Muscle layer of colon (tissue), 2 donors: ENCODE results near the gene STX10.

Experiments used
- H3K27ac ChIP-seq: one replicate; pipeline ENCODE4 v1.7.0; 2013; ENCODE audit warnings: low read depth, mild to moderate bottlenecking, low read length, moderate library complexity
- H3K27me3 ChIP-seq, 2 donors: one replicate each; pipeline ENCODE4 v1.7.0; 2013; ENCODE audit warnings: low read length in 2 of 2, mild to moderate bottlenecking in 2 of 2; ENCODE audit not compliant: insufficient read depth in 2 of 2, control insufficient read depth in 1 of 2
- H3K36me3 ChIP-seq: one replicate; pipeline ENCODE4 v1.7.0; 2013; ENCODE audit warnings: mild to moderate bottlenecking, low read length; ENCODE audit not compliant: insufficient read depth
- H3K4me1 ChIP-seq: one replicate; pipeline ENCODE4 v1.7.0; 2013; ENCODE audit warnings: mild to moderate bottlenecking, low read length; ENCODE audit not compliant: insufficient read depth
- H3K4me3 ChIP-seq, 2 donors: one replicate each; pipeline ENCODE4 v1.7.0; 2013; ENCODE audit warnings: low read length in 2 of 2, low read depth in 1 of 2, mild to moderate bottlenecking in 1 of 2, moderate library complexity in 1 of 2
- H3K9ac ChIP-seq: one replicate; pipeline ENCODE4 v1.7.0; 2013; ENCODE audit warnings: low read length
- H3K9me3 ChIP-seq: one replicate; pipeline ENCODE4 v1.7.0; 2013; ENCODE audit warnings: mild to moderate bottlenecking, low read length
- donor health status: abdominal sarcoma.
- donor health status: Adenocarcinoma of cecum.

Gene STX10

DNA sequence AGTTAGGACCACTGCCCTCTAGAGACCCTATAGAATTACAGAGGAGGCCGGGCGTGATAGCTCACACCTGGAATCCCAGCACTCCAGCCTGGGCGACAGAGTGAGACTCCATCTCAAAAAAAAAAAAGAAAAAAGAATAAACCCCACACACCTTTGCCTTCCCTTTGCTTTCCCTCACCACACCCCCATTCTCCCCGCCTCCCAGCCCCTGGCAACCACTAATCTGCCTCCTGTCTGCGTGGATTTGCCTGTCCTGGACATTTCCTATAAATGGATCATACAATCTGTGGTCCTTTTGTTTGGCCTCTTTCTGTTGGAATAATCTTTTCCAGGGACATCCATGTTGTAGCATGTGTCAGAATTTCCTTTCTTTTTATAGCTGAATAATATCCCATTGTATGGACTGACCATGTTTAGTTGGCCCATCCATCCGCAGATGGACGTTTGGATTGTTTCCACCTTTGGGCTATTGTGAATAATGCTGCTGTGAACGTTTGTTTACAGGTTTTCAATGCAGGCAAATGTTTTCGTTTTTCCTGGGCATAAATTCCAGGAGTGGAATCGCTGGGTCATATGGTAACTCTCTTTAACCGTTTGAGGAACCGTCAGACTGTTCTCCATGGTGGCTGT lies 16.8 kb downstream of the STX10 start:
- no peak overlapping the region for H3K27ac ChIP-seq
- H3K9me3 ChIP-seq, result no peaks in the 10 kb centered on the region
- no peak overlapping the region for H3K4me3 ChIP-seq
- no peaks in the 10 kb centered on the region for H3K27me3 ChIP-seq
- H3K4me1 ChIP-seq, result peaks cover 16% of the 10 kb centered on the region
- H3K36me3 ChIP-seq, result peaks cover 24% of the 10 kb centered on the region
- no peak overlapping the region for H3K9ac ChIP-seq

DNA sequence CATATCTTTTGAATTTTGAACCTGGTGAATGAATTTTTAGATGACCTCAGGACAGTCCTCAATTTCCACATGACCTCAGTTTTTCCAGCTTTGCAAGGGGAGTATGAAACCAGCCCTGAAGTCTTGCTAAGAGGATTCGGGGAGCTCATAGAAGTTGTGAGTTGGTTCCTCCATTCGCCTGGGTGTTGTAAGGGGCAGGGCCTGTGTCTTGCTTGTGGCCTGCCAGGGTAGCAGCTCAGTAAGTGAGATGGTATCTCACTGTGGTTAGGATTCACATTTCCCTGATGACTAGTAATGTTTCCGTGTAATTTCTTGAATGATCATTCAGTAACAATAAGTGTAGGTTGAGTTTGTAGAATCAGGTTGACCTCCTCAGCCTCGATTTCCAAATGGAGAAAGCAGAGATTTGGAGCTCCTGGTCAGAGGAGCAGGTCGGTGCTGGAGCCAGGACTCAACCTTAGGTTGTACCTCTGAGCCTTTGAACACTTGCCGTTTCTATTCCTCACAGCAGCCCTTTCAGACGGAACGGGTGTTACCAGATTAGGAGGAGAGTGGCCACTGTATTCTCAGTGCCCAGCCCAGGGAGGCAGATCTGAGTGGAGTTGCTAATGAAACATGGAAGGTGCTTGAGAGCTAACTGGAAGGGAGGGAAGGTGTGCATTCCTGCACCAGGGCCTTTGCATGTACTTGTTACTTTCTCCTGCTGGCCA lies 17.5 kb downstream of the STX10 start:
- H3K4me1 ChIP-seq, result peaks cover 16% of the 10 kb centered on the region
- H3K9me3 ChIP-seq, result no peaks in the 10 kb centered on the region
- no peaks in the 10 kb centered on the region for H3K27me3 ChIP-seq
- no peak overlapping the region for H3K27ac ChIP-seq
- peaks cover 17% of the 10 kb centered on the region for H3K36me3 ChIP-seq
- H3K4me3 ChIP-seq, result no peak overlapping the region
- no peak overlapping the region for H3K9ac ChIP-seq

DNA sequence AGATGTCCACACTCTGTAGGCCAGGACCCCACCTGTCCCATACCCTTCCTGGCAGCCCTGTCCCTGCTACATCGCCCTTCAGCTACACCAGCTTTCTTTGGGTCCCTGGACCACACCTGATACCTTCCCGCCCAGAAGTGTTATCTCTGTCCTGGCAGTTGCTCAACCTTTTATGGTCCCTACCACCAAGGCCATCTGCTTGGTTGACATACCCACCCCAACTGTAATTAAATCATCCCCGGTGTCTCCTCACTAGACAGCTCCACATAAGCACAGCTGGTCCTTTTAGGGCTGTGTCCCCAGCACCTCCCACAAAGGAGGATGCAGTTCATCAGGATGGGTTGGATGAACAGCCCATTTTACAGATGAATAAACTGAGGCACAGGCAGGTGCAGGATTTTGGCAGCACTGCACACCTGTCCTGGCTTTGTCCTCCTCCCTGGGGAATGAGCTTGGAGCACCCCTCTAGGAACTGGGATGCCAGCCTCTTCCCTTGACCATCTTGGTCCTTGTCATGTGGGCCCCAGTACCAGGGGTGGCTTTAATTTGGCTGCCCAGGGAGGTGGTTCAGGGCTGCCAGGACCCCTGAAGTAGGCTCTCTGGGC lies 19.2 kb downstream of the STX10 start:
- Histone ChIP-seq H3K36me3 (peaks cover 3% of the 10 kb centered on the region), H3K27me3 (no peaks in the 10 kb centered on the region), H3K9ac (no peak overlapping the region), H3K9me3 (no peaks in the 10 kb centered on the region), H3K27ac (no peak overlapping the region), H3K4me1 (peaks cover 16% of the 10 kb centered on the region), H3K4me3 (no peak overlapping the region)

- Histone ChIP-seq H3K4me3 (no peak overlapping the region), H3K36me3 (no peaks in the 10 kb centered on the region), H3K9ac (no peak overlapping the region), H3K27me3 (no peaks in the 10 kb centered on the region), H3K27ac (no peak overlapping the region), H3K9me3 (no peaks in the 10 kb centered on the region), H3K4me1 (peaks cover 8% of the 10 kb centered on the region)
Observed at GRCh38 chr19:13129384-13129783, 20.8 kb downstream of the STX10 start.

DNA sequence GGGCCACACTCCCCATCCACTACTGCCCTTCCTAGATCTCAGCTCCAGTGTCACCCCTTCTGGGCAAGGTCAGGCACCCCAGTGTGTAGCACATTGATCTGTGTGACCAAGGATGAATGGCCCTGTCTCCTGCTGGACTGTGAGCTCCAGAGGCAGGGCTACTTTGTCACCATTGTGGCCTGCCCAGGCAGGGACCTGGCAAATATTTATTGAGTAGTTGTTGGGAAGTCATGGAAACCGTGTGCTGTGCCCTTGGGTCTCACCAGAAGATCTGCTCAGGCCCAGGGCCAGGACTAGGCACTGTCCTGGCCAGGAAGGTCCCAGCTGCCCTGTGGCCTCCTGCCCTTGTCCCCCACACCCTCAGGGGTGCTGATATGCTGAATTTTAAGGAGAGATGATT lies 21.6 kb downstream of the STX10 start:
- Histone ChIP-seq H3K9me3 (no peaks in the 10 kb centered on the region), H3K4me1 (peaks cover 3% of the 10 kb centered on the region), H3K4me3 (no peak overlapping the region), H3K27me3 (no peaks in the 10 kb centered on the region), H3K36me3 (no peaks in the 10 kb centered on the region), H3K9ac (no peak overlapping the region), H3K27ac (no peak overlapping the region)

GRCh38 chr19:13127811-13128575 lies 22.2 kb downstream of the STX10 start:
- Histone ChIP-seq H3K9me3 (no peaks in the 10 kb centered on the region), H3K27me3 (no peaks in the 10 kb centered on the region), H3K4me3 (no peak overlapping the region), H3K9ac (no peak overlapping the region), H3K36me3 (no peaks in the 10 kb centered on the region), H3K27ac (no peak overlapping the region), H3K4me1 (no peaks in the 10 kb centered on the region)

DNA sequence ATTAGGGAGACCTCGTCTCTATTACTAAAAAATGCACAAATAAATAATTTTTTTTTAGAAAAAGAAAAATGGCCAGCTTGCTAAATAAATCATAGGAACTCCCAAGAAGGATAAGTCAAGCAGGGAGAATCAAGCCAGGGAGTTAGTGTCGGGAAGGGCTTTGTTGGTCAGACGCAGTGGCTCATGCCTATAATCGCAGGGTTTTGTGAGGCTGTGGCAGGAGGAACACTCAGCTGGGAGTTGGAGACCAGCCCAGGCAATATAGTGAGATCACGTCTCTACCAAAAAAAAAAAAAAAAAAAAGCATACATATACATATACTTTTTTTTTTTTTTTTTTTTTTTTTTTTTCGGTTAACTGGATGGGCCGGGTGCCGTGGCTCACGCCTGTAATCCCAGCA lies 23.1 kb downstream of the STX10 start:
- Histone ChIP-seq H3K9me3 (no peaks in the 10 kb centered on the region), H3K27ac (no peak overlapping the region), H3K9ac (no peak overlapping the region), H3K4me3 (no peak overlapping the region), H3K36me3 (no peaks in the 10 kb centered on the region), H3K4me1 (no peaks in the 10 kb centered on the region), H3K27me3 (no peaks in the 10 kb centered on the region)

- Histone ChIP-seq H3K36me3 (no peaks in the 10 kb centered on the region), H3K27me3 (no peaks in the 10 kb centered on the region), H3K27ac (no peak overlapping the region), H3K4me3 (no peak overlapping the region), H3K9ac (no peak overlapping the region), H3K9me3 (no peaks in the 10 kb centered on the region), H3K4me1 (peaks cover 15% of the 10 kb centered on the region)
Observed at GRCh38 chr19:13122980-13123957, 26.9 kb downstream of the STX10 start.

DNA sequence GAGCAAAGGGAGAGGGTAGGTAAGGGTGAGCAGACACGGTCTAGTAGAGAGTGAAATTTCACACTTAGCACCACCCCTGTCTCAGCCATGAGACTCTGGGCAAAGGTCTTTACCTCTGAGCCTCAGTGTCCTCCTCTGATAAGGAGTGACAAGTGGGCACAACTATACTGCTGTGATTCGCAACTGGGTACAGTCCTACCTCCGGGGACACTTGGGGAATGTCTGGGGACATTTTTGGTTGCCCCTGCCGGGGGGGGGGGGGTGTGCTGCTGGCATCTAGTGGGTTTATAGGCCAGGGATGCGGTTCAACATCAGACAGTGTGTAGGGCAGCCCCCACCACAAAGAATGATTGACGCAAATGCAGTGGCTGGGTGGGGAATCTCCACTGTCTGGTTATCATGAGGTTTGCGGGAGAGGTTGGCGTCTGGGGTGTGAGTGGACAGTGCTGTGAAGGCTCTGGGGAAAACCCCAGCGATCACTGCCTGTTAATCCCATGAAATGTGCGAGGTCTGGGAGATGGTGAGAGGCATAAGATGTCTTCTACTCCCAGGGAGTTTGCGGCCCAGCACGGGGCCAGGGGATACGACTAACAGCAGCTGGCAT lies 27.8 kb downstream of the STX10 start:
- Histone ChIP-seq H3K27me3 (no peaks in the 10 kb centered on the region), H3K4me3 (no peak overlapping the region), H3K36me3 (no peaks in the 10 kb centered on the region), H3K9me3 (no peaks in the 10 kb centered on the region), H3K9ac (no peak overlapping the region), H3K4me1 (peaks cover 19% of the 10 kb centered on the region), H3K27ac (no peak overlapping the region)

DNA sequence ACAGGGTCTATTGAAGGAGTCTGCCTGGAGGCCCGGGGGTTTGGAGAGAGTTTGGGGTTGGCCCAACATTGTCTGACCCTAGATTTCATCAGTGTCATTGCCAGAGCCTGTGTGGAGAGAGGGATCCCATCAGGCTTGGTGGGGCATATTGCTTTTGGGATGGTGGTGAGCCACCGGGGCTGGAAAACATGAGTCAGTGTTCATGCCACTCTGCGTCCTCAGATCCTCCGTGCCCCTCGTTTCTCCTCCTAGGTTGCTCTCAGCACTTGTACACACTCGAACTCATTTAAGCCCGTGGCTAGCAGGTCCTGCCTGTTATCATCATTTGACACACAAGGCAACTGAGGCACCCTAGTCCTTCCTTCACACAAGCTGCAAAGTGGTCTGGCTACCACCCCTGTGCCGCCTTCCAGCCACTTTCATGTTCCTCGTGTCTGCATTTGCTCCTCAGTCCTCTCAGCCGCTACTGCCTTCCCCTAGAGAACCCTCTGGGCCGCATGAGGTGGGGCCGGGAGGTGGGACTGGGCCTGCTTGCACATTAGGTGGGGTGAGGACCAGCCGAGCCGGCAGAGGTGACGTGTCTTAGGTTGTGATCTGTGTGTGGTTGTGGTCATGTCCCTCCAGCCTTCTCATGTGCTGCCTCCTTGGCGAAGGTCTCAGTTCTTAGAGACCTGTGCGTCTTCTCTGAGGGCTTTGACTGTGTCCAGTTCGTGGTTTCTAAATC lies 28.5 kb downstream of the STX10 start:
- Histone ChIP-seq H3K9ac (no peak overlapping the region), H3K9me3 (no peaks in the 10 kb centered on the region), H3K36me3 (no peaks in the 10 kb centered on the region), H3K27me3 (no peaks in the 10 kb centered on the region), H3K4me3 (no peak overlapping the region), H3K4me1 (peaks cover 23% of the 10 kb centered on the region), H3K27ac (no peak overlapping the region)
